RWPE1 (cell line): Measurements from ENCODE around the gene MOB2.

Experiments used
- CTCF ChIA-PET: fragments of 350-600 bp; sonication (Branson Sonifier 250); formaldehyde crosslinking; extraction: SDS; loops from one replicate; lab custom pipeline; 2021; lab: Yijun Ruan, JAX
- POLR2A ChIA-PET: fragments of 400-600 bp; formaldehyde crosslinking; extraction: SDS; loops from one replicate; lab custom pipeline; 2020; ENCODE audit warnings: antibody characterized with exemption; ENCODE audit not compliant: low non-redundant PET; lab: Yijun Ruan, JAX
- DNase-seq: peaks from one replicate; pipeline ENCODE4 v3.0.0; 2012; ENCODE audit warnings: low spot score
- H3K27ac ChIP-seq: fragments of 450-650 bp; 2 replicates; pipeline ENCODE4 v1.5.1; 2017
- CTCF ChIP-seq: fragments of 450-650 bp; conservative IDR thresholded peaks from 2 replicates; pipeline ENCODE4 v1.5.1; 2017; ENCODE audit warnings: low read depth, mild to moderate bottlenecking

Gene MOB2

GRCh38 chr11:1523779-1524178 is 37.2 kb upstream of the MOB2 start:
- CTCF ChIA-PET: interaction anchor here (0.7 kb wide), 1 partner anchor 1622 kb away, joined by 5 read pairs; no protein-coding TSS in a partner anchor
- no peak for TF ChIP-seq CTCF
- POLR2A ChIA-PET: no interaction called here
- DNase-seq: no peak
- peak overlapping the region; percentile 58 for H3K27ac ChIP-seq

GRCh38 chr11:1523077-1523476 is 36.5 kb upstream of the MOB2 start:
- H3K27ac ChIP-seq: peak overlapping the region; percentile 58
- no peak for TF ChIP-seq CTCF
- POLR2A ChIA-PET: no interaction called here
- no peak for DNase-seq
- CTCF ChIA-PET: interaction anchor here (0.7 kb wide), 1 partner anchor 1623 kb away, joined by 5 read pairs; no protein-coding TSS in a partner anchor

- TF ChIP-seq CTCF: no peak
- CTCF ChIA-PET: no interaction called here
- POLR2A ChIA-PET: no interaction called here
- DNase-seq: no peak
- H3K27ac ChIP-seq: no peak overlapping the region
These were observed 35.5 kb upstream of the MOB2 start for GRCh38 chr11:1522081-1522424.

GRCh38 chr11:1521382-1522080 is 35.0 kb upstream of the MOB2 start:
- ChIA-PET CTCF (no interaction called here), POLR2A (no interaction called here)
- no peak overlapping the region for H3K27ac ChIP-seq
- DNase-seq: no peak
- TF ChIP-seq CTCF: no peak

GRCh38 chr11:1520663-1521267 is 34.2 kb upstream of the MOB2 start:
- CTCF ChIA-PET: no interaction called here
- no peak overlapping the region for H3K27ac ChIP-seq
- POLR2A ChIA-PET: no interaction called here
- DNase-seq: no peak
- TF ChIP-seq CTCF: no peak

- H3K27ac ChIP-seq: no peak overlapping the region
- ChIA-PET CTCF (no interaction called here), POLR2A (no interaction called here)
- no peak for DNase-seq
- TF ChIP-seq CTCF: no peak
These were observed 33.7 kb upstream of the MOB2 start for GRCh38 chr11:1520209-1520662.
